ENCODE data around the gene NUCB1. TPM values are rescaled to one million over a fixed set of nuclear protein-coding genes. Genes with fewer than 3 reads are reported as not detected.

Gene NUCB1
- total and polyA plus RNA-seq, 9 of the 15 experiments (the other 6 are each of a cell fraction or from before 2014, with no cell fraction given) = 3.1 to 153 (median 71.7) TPM

- no peak for TF ChIP-seq ZNF584 (CRISPR knock-in tag; IDR thresholded peaks at IDR 0.05; ENCODE audit: low read depth)
- TF ChIP-seq FOXJ2 (tag; IDR thresholded peaks at IDR 0.05) = 0 out of 2 replicates have a peak, but pooled peaks have one; percentile 31
- TF ChIP-seq UBTF (IDR thresholded peaks at IDR 0.05; ENCODE audit: borderline replicate concordance in 1 of 2, low read depth in 2 of 2, low read length in 2 of 2) = no peak
- no peak for TF ChIP-seq CUX1 (CRISPR knock-in tag; IDR thresholded peaks at IDR 0.05)
- no peak for TF ChIP-seq ILK (tag; IDR thresholded peaks at IDR 0.05; ENCODE audit: borderline replicate concordance, low read depth)
- TF ChIP-seq ZNF766 (CRISPR knock-in tag; conservative IDR thresholded peaks at IDR 0.05) = peak; percentile 88; the same call in 1 of the 2 replicates
- peak; percentile 65 to 78; a peak in 2 of 4 replicates for TF ChIP-seq FOXK2 (conservative IDR thresholded peaks at IDR 0.05 in 1 of 2, IDR thresholded peaks at IDR 0.05 in 1 of 2; ENCODE audit: low read depth in 2 of 2)
- TF ChIP-seq NR1H2 (CRISPR knock-in tag; IDR thresholded peaks at IDR 0.05) = no peak
- no peak for TF ChIP-seq TAF15 (IDR thresholded peaks at IDR 0.05; ENCODE audit: low read depth, low read length)
- 0 out of 2 replicates have a peak, but pooled peaks have one; percentile 7 for TF ChIP-seq ZBTB7A (IDR thresholded peaks at IDR 0.05; ENCODE audit: borderline replicate concordance, control insufficient read depth, low read depth, low read length)
- TF ChIP-seq RAD51 (IDR thresholded peaks at IDR 0.05; ENCODE audit: borderline replicate concordance, low read depth) = no peak
- 0 out of 2 replicates have a peak, but pooled peaks have one; percentile 11 for TF ChIP-seq HIVEP1 (CRISPR knock-in tag; IDR thresholded peaks at IDR 0.05)
- no peak for TF ChIP-seq ZNF280A (IDR thresholded peaks at IDR 0.05; ENCODE audit: low read depth, partially characterized antibody)
- no peak for TF ChIP-seq ZNF436 (CRISPR knock-in tag; IDR thresholded peaks at IDR 0.05)
- no peak for TF ChIP-seq HMG20B (CRISPR knock-in tag; IDR thresholded peaks at IDR 0.05)
- TF ChIP-seq STAT5B (CRISPR knock-in tag; IDR thresholded peaks at IDR 0.05) = no peak
These were observed 630 bp downstream of the NUCB1 start (continued) for GRCh38 chr19:48900477-48901406.
